ENCODE data around the gene PLIN5.

Gene PLIN5

GRCh38 chr19:4521170-4521887, 13.7 kb downstream of the PLIN5 start:
- FAIRE-seq, result no peak

GRCh38 chr19:4519521-4520277, 15.3 kb downstream of the PLIN5 start:
- FAIRE-seq, result no peak

GRCh38 chr19:4519172-4519496, 15.9 kb downstream of the PLIN5 start:
- no peak for FAIRE-seq

DNA sequence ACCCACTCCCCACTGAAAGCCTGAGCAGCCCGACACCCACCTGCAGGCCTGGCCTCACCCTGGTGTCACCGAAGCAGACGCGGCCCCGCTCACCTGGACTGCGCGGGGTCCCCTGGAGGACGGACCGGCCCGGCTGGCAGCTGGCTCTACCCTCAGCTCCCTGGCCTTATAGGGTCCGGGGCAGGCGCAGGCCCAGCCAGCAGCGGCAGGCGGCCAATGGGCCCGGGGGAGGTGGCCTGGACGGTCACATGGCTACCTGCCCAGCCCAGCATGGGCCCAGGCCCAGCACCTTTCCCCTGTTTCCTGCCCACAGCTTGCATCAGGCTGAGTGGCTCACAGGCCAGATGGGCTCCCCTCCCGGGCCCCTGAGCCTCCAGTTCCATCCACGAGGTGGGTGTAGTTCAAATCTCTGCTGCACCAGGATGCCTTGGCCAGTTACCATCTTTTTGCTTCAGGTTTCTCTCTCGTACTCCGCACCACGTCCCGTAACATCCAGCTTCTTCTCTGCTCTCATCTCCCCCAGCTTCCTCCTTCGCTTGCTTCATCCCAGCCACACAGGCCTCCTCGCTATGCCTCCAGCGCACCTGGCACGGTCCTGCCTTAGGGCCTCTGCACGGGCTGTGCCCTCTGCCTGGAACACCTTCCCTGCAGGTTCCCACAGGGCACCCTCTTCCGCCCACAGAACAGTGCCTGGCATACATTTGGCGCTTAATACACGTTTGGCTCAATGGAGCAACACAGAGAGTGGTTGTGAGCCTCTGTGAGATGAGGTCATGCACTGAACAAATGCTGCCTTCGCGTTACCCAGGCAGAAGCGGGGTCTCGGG, 16.5 kb downstream of the PLIN5 start, which contains the start of gene PLIN4:
TSS of gene PLIN4 (minus strand) at position 142 of the 827 bp plus-strand sequence. CDS start 214 bp downstream, outside the sequence.
- FAIRE-seq, result no peak

- FAIRE-seq, result no peak
These were observed 17.5 kb downstream of the PLIN5 start for GRCh38 chr19:4517451-4518057.

DNA sequence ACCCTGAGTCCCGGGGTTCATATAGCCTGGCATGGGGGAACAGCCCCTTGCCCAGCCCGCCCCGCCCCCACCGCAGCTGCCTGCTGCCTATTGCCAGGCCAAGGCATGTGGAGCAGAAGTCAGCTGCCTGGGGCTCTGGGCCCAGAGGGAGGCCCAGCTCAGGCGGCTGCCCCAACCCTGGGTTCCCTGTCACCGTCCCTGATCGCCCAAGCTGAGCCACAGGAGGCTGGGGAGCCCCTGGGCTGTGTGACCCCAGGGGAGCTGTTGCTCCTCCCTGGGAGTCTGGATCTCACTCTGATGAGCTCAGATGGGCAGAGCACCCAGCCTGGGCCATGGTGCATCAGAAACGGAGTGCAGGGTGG, 18.1 kb downstream of the PLIN5 start:
- no peak for FAIRE-seq

- no peak for FAIRE-seq
These were observed 18.7 kb downstream of the PLIN5 start for GRCh38 chr19:4516199-4516938.

DNA sequence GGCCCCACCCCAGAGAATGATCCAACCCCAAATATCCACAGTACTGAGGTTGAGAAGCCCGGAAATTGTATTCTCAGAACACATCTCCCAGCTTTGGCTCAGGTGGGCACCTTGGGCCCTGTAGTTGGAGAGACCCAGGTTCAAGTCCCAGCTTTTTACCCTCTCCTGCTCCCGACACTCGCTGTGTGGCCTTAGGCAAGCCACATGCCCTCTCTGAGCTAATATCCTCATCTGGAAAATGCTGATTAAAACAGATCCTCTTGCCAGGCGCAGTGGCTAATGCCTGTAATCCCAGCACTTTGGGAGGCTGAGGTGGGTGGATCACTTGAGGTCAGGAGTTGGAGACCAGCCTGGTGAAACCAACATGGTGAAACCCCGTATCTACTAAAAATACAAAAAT, 19.3 kb downstream of the PLIN5 start:
- FAIRE-seq, result no peak

DNA sequence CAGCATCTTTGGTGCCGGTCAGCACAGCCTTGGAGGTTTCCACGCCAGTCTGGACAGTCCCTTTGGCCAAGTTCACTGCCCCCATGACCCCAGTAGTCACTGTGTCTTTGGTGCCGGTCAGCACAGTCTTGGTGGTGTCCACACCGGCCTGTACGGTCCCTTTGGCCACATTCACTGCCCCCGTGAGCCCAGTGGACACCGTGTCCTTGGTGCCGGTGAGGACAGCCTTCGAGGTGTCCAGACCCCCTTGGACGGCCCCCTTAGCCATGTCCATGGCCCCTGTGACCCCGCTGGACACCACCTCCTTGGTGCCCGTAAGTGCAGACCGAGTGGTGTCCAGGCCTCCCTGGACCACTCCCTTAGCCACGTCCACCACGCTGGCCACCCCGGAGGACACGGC, 21.8 kb downstream of the PLIN5 start:
- FAIRE-seq, result no peak

DNA sequence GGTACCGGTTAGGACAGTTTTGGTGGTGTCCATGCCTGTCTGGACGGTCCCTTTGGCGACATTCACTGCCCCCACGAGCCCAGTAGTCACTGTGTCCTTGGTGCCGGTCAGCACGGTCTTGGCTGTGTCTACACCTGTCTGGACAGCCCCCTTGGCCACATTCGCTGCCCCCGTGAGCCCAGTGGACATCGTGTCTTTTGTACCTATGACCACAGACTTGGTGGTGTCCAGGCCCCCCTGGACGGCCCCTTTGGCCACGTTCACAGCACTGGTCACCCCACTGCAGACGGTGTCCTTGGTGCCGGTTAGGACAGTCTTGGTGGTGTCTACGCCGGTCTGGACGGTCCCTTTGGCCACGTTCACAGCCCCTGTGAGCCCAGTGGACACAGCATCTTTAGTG, 23.0 kb downstream of the PLIN5 start:
- no peak for FAIRE-seq

GRCh38 chr19:4511300-4512054, 23.5 kb downstream of the PLIN5 start:
- FAIRE-seq, result no peak

DNA sequence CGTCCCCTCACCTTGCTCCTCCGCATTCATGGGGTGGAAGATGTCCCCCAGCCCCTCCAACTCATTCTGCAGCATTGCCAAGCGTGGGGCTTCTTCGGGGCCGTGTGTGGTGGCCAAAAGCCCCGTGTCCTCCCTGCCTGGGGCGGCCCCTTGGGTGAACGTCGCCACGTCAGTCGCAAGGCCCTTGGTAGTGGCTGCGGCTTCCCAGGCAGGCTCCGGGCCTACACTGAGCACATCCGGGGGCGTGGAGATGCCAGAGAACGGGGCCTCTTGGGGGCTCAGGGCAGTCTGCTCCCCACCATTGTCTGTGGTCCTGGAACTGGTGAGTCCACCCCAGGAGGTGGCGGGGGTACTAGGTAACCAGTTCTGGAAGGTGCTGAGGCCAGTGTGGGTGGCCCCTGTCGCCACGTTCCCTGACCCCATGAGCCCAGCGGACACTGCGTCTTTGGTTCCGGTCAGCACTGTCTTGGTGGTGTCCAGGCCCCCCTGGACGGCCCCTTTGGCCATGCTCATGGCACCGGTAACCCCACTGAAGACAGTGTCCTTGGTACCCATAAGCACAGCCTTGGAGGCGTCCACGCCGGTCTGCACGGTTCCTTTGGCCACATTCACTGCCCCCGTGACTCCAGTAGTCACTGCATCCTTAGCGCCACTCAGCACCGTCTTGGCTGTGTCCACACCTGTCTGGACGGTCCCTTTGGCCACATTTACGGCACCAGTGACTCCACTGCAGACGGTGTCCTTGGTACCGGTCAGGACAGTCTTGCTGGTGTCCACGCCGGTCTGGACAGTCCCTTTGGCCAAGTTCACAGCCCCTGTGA, 24.4 kb downstream of the PLIN5 start:
- no peak for FAIRE-seq

DNA sequence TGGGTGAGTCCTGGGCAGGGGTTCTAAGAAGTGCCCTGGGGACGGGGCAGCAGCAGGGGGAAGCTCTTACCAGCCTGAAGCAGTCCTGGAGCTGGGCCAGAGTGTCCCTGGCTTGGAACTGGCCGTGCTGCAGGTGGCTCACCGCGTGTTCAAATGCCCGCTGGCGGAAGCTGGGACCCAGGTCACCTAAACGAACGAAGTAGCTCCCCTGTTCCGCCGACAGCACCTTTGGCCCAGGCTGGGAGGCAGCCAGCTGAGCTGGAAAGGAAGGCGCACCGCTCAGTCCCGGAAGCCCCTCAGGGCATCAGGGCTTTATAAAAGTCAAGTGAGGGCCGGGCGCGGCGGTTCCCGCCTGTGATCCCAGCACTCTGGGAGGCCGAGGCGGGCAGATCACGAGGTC, 26.3 kb downstream of the PLIN5 start:
- FAIRE-seq, result no peak

DNA sequence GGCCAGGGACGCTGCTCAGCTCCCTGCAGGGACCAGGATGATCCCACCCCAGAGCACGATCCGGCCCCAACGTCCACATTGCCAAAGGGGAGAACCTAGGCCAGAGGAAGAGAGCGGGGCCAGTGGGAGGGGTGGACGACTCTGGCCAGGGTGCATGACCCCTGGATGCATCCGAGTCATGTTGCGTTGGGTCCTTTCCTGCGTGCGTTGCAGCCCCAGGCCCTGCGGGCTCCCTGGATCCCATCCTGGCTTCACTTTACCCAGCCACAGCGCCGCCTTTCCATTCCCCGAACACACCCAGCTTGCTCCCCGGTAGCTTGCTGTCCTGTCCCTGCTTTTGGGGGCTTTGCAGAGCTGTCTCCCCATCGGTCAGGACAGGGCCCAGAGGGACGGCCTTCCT, 27.2 kb downstream of the PLIN5 start:
- no peak for FAIRE-seq

DNA sequence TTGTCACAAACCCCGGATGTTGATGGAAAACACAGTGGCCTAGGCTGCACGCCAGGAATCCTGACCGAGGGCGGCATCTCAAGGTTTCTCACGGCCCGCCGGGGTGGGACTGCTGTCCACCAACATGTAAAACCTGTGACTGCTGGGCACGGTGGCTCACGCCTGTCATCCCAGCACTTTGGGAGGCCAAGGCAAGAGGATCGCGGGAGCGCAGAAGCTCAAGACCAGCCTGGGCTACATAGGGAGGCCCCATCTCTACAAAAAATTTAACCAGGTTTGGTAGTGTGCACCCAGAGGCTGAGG, 27.9 kb downstream of the PLIN5 start:
- no peak for FAIRE-seq

DNA sequence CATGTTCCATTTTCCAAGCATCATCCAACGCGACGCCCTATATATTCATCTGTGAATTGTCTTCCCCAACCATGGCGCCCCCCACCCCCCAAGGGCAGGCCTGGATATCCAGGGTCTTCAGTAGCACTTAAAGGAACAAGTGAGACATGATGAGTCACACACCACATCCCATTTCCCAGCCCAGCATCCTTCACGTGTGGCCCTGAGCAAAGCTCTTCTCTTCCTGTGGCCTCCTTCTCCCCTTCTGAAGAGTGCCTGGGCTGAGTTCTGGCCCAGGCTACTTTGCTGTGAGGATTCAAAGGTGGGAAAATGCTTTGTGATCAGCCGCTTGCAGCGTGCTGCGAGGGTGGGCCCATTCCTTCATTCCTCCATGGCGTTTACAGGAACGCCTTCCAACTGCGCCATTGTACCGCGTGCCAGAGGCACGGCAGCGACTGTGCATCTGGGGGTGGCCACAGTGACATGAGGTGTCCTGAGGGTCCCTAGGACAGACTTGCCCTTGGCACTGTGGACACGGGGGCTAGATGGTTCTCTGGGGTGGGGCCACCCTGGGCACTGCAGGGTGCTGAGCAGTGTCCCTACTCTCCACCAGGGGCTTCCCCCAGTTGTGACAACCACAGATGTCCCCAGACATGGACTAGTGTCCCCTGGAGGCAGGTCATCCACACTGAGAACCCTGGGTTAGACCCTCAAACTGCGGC, 28.4 kb downstream of the PLIN5 start:
- no peak for FAIRE-seq

DNA sequence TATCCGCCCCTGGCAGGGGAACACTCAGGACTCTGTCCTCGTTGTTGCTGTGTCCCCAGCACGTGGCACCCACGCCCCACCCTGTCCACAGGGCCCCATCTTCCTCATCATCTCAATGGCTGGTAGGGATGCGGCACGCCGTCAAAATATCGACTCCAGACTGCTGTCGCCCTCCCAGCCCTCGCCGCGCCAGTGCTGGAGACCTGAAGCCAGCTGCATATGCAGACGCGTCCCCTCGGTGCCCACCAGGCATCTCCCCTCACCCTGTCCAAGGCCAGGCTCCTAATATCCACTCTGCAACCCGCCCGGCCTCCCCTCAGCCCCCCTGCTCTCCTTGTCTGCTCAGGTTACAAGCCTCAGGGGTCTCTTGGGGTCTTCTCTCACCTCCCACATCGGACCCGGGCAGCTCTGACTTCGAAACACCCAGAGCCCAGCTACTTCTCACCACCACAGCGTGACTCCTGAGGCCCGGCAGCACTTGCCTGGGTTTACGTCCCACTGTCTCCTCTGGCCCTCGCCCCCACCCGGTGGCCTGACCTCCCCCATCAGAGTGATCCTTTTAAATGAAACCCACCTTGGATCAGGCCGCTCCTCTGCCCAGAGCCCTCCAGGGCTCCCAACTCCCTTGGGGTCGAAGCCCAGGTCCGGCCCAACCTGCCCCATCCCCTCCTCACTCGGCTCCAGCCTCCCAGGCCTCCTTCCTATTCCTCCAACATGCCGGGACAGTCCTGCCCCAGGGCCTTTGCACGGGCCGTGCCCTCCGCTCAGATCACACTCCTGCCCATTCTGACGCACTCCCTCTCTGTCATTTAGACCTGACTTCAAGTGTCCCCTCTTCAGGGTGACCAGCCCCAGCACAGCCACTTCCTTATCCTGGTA, 29.2 kb downstream of the PLIN5 start:
- no peak for FAIRE-seq

DNA sequence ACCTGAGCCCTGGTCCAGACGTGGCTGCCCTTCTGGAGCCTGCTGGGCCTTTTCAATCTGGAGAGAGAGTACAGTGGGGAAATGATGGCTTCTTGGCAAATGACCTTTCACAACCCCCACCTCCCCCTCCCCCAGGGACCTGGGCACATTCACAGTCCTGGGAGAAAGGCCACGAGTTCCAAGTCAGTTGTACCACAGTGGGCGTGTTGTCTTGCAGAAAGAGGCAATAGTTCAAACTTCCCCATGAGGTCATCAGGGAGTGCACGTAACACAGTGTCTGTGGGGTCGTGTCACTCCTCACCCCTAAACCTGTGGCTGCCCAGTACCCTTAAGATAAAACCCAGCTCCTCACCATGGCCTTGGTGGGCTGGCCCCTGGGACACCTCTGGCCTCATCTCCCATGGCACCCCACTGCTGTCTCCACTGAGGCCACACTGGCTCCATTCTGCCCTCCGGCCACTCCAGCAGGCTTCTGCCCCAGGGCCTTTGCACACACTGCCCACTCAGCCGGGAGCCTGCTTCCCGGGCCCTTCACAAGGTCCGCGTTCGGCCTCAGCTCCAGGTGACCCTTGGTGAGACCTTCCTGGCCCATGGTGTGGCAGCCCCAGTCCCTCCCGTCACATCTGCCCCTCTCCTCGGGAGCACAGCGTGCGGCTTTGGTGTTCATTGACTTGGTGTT, 30.0 kb downstream of the PLIN5 start:
- FAIRE-seq, result no peak

GRCh38 chr19:4504297-4504701, 30.7 kb downstream of the PLIN5 start:
- no peak for FAIRE-seq
